ENCODE measurements around the gene LRRN2. TPM values are rescaled to one million over a fixed set of nuclear protein-coding genes. Genes with fewer than 3 reads are reported as not detected.

Gene LRRN2
- total and polyA plus RNA-seq, 9 of the 15 experiments (the other 6 are each of a cell fraction or from before 2014, with no cell fraction given) = 0.05 TPM; not detected in 8

- peak; percentile 81; the same call in 1 of the 2 replicates for TF ChIP-seq ETS1 (conservative IDR thresholded peaks at IDR 0.05; ENCODE audit: control insufficient read depth, low read depth, low read length)
- TF ChIP-seq GABPB1 (CRISPR knock-in tag; IDR thresholded peaks at IDR 0.05) = peak; percentile 76
- TF ChIP-seq ZFP36 (IDR thresholded peaks at IDR 0.05; ENCODE audit: low read depth, low read length, partially characterized antibody) = peak; percentile 10
- TF ChIP-seq PCBP1 (IDR thresholded peaks at IDR 0.05; ENCODE audit: low read depth, low read length, poor library complexity, severe bottlenecking) = no peak
- TF ChIP-seq NKRF (IDR thresholded peaks at IDR 0.05; ENCODE audit: borderline replicate concordance) = peak; percentile 42; the same call in 1 of the 2 replicates
- TF ChIP-seq ZNF239 (CRISPR knock-in tag; IDR thresholded peaks at IDR 0.05) = peak; percentile 61; the same call in 1 of the 2 replicates
- TF ChIP-seq CC2D1A (IDR thresholded peaks at IDR 0.05) = no peak
- no peak for TF ChIP-seq ZNF324 (CRISPR knock-in tag; IDR thresholded peaks at IDR 0.05)
- TF ChIP-seq LEF1 (IDR thresholded peaks at IDR 0.05) = peak; percentile 100
- TF ChIP-seq ATF6 (CRISPR knock-in tag; IDR thresholded peaks at IDR 0.05) = 0 out of 2 replicates have a peak, but pooled peaks have one; percentile 42
- peak; percentile 100 for TF ChIP-seq ZNF316 (IDR thresholded peaks at IDR 0.05)
- TF ChIP-seq, protein P1, sequence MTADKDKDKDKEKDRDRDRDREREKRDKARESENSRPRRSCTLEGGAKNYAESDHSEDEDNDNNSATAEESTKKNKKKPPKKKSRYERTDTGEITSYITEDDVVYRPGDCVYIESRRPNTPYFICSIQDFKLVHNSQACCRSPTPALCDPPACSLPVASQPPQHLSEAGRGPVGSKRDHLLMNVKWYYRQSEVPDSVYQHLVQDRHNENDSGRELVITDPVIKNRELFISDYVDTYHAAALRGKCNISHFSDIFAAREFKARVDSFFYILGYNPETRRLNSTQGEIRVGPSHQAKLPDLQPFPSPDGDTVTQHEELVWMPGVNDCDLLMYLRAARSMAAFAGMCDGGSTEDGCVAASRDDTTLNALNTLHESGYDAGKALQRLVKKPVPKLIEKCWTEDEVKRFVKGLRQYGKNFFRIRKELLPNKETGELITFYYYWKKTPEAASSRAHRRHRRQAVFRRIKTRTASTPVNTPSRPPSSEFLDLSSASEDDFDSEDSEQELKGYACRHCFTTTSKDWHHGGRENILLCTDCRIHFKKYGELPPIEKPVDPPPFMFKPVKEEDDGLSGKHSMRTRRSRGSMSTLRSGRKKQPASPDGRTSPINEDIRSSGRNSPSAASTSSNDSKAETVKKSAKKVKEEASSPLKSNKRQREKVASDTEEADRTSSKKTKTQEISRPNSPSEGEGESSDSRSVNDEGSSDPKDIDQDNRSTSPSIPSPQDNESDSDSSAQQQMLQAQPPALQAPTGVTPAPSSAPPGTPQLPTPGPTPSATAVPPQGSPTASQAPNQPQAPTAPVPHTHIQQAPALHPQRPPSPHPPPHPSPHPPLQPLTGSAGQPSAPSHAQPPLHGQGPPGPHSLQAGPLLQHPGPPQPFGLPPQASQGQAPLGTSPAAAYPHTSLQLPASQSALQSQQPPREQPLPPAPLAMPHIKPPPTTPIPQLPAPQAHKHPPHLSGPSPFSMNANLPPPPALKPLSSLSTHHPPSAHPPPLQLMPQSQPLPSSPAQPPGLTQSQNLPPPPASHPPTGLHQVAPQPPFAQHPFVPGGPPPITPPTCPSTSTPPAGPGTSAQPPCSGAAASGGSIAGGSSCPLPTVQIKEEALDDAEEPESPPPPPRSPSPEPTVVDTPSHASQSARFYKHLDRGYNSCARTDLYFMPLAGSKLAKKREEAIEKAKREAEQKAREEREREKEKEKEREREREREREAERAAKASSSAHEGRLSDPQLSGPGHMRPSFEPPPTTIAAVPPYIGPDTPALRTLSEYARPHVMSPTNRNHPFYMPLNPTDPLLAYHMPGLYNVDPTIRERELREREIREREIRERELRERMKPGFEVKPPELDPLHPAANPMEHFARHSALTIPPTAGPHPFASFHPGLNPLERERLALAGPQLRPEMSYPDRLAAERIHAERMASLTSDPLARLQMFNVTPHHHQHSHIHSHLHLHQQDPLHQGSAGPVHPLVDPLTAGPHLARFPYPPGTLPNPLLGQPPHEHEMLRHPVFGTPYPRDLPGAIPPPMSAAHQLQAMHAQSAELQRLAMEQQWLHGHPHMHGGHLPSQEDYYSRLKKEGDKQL (CRISPR knock-in tag; IDR thresholded peaks at IDR 0.05; ENCODE audit: borderline replicate concordance) = 0 out of 2 replicates have a peak, but pooled peaks have one; percentile 25
- 0 out of 2 replicates have a peak, but pooled peaks have one; percentile 22 for TF ChIP-seq TARDBP (IDR thresholded peaks at IDR 0.05)
- peak; percentile 36; the same call in 1 of the 2 replicates for TF ChIP-seq MAX (CRISPR knock-in tag; IDR thresholded peaks at IDR 0.05)
- no peak for TF ChIP-seq ZZZ3 (IDR thresholded peaks at IDR 0.05)
- TF ChIP-seq CBFA2T3 (IDR thresholded peaks at IDR 0.05) = peak; percentile 75
- TF ChIP-seq POLR2A (conservative IDR thresholded peaks at IDR 0.05) = no peak
- TF ChIP-seq SMAD4 (CRISPR knock-in tag; conservative IDR thresholded peaks at IDR 0.05) = peak; percentile 82
- TF ChIP-seq KHSRP (IDR thresholded peaks at IDR 0.05) = no peak
Observed at GRCh38 chr1:204647114-204647804, 38.3 kb downstream of the LRRN2 start (continued).

All from K562 (cell line).